Measurements from ENCODE around the gene LCN10. TPM values are rescaled to one million over a fixed set of nuclear protein-coding genes. Genes with fewer than 3 reads are reported as not detected.
"Not testable (repeated sequence)": the region's sequence is repeated elsewhere in the genome, so short reads cannot be mapped to it uniquely, and the experiment has no call there.

Gene LCN10
- total RNA-seq, 1 donor from 2014 or later: not detected

DNA sequence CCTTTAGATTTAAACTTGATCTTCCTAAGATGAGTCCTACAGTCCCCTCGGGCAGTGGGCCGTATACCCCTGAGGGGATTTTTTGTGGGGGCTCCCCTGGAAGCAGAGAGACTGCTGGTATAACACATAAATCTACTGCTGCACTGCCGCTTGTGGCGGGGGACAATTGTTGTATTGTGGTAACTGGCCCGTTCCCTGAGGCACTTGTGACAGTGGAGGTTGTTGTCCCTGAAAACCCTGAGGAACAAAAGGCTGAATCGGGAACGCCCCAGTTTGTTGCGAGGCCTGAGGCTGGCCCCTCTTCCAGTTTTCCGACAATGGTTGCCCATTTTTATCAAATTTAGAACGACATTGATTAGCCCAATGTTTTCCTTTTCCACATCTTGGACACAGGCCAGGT is 43.7 kb upstream of the LCN10 start:
- H3K36me3 ChIP-seq: no peaks in the 10 kb centered on the region
- no peak overlapping the region for H3K4me3 ChIP-seq
- H3K27me3 ChIP-seq: peaks cover 28% of the 10 kb centered on the region
- H4K20me1 ChIP-seq (ENCODE audit: low read depth): no peaks in the 10 kb centered on the region
- H3K27ac ChIP-seq: no peak overlapping the region
- Mint-ChIP-seq H3K27ac (no peak overlapping the region), H3K36me3 (no peaks in the 10 kb centered on the region), H3K4me3 (no peak overlapping the region), H3K4me1 (peaks cover 33% of the 10 kb centered on the region), H3K9me3 (no peaks in the 10 kb centered on the region), H3K27me3 (ENCODE audit: insufficient read depth, low read depth) (peaks cover 8% of the 10 kb centered on the region)
- no peaks in the 10 kb centered on the region for H3K79me2 ChIP-seq (ENCODE audit: low read depth)
- peaks cover 18% of the 10 kb centered on the region for H3K4me1 ChIP-seq
- no peak for DNase-seq (ENCODE audit: low spot score)
- H3K4me2 ChIP-seq: no peak overlapping the region
- TF ChIP-seq CTCF (IDR thresholded peaks at IDR 0.05): no peak
- TF ChIP-seq EZH2 (IDR thresholded peaks at IDR 0.05): no peak
- no peak for TF ChIP-seq EZH2phosphoT487 (IDR thresholded peaks at IDR 0.05)
- H2AFZ ChIP-seq (replicated peaks): no peak overlapping the region
- H3F3A ChIP-seq (ENCODE audit: low read depth): peaks cover 20% of the 10 kb centered on the region
- H3K9ac ChIP-seq: no peak overlapping the region
- H3K9me3 ChIP-seq (ENCODE audit: low read depth): no peaks in the 10 kb centered on the region

DNA sequence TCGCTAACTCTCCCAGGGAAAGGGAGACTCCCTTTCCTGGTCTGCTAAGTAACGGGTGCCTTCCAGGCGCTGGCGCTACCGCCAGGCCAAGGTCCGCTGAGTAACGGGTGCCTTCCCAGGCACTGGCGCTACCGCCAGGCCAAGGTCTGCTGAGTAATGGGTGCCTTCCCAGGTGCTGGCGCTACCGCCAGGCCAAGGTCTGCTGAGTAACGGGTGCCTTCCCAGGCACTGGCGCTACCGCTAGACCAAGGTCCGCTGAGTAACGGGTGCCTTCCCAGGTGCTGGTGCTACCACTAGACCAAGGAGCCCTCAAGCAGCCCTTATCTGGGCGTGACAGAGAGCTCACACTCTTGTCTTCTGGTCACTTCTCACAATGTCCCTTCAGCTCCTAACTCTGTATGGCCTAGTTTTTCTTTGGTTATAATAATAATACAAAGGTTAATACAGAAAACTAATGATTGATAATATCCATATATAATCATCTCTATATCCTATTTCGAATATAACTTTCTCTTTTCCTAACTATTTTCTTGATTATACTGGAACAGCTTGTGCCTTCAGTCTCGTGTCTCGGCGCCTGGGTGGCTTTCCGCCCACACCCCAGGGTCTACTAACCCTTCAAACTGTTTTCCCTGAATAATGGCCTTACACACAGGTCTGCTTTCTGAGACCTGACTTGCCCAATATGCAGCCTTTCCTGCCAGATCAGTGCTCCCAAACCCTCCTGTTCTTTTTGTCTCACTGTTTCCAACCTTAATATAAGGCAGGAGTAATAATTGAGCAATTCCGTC is 43.0 kb upstream of the LCN10 start:
- not testable (repeated sequence) for H3K36me3 ChIP-seq; H3K4me3 Mint-ChIP-seq; H3K4me3 ChIP-seq; H3K36me3 Mint-ChIP-seq; H3K79me2 ChIP-seq (ENCODE audit: low read depth); H4K20me1 ChIP-seq (ENCODE audit: low read depth); H3K9me3 ChIP-seq (ENCODE audit: low read depth); H3K9me3 Mint-ChIP-seq; DNase-seq (ENCODE audit: low spot score); H2AFZ ChIP-seq (replicated peaks); H3K27ac Mint-ChIP-seq; H3K9ac ChIP-seq; H3K4me2 ChIP-seq; H3K27ac ChIP-seq
- H3F3A ChIP-seq (ENCODE audit: low read depth): peaks cover 20% of the 10 kb centered on the region
- peaks cover 33% of the 10 kb centered on the region for H3K4me1 Mint-ChIP-seq
- H3K27me3 Mint-ChIP-seq (ENCODE audit: insufficient read depth, low read depth): peaks cover 11% of the 10 kb centered on the region
- H3K4me1 ChIP-seq: peaks cover 18% of the 10 kb centered on the region
- peaks cover 32% of the 10 kb centered on the region for H3K27me3 ChIP-seq

GRCh38 chr9:136784997-136785361 is 42.2 kb upstream of the LCN10 start:
- Mint-ChIP-seq H3K36me3 (no peaks in the 10 kb centered on the region), H3K27ac (no peak overlapping the region), H3K27me3 (ENCODE audit: insufficient read depth, low read depth) (peaks cover 16% of the 10 kb centered on the region), H3K4me1 (peaks cover 28% of the 10 kb centered on the region), H3K9me3 (no peaks in the 10 kb centered on the region), H3K4me3 (peak overlapping the region; percentile 51)
- Histone ChIP-seq H3K9me3 (ENCODE audit: low read depth) (no peaks in the 10 kb centered on the region), H3K27ac (no peak overlapping the region), H3K4me2 (no peak overlapping the region), H3K36me3 (no peaks in the 10 kb centered on the region), H3F3A (ENCODE audit: low read depth) (peaks cover 14% of the 10 kb centered on the region), H3K27me3 (peaks cover 34% of the 10 kb centered on the region), H2AFZ (replicated peaks) (no peak overlapping the region), H3K9ac (no peak overlapping the region), H3K4me3 (no peak overlapping the region), H4K20me1 (ENCODE audit: low read depth) (no peaks in the 10 kb centered on the region), H3K4me1 (peaks cover 12% of the 10 kb centered on the region), H3K79me2 (ENCODE audit: low read depth) (no peaks in the 10 kb centered on the region)
- DNase-seq (ENCODE audit: low spot score): no peak
- TF ChIP-seq EZH2 (IDR thresholded peaks at IDR 0.05): no peak
- no peak for TF ChIP-seq EZH2phosphoT487 (IDR thresholded peaks at IDR 0.05)
- TF ChIP-seq CTCF (IDR thresholded peaks at IDR 0.05): no peak

DNA sequence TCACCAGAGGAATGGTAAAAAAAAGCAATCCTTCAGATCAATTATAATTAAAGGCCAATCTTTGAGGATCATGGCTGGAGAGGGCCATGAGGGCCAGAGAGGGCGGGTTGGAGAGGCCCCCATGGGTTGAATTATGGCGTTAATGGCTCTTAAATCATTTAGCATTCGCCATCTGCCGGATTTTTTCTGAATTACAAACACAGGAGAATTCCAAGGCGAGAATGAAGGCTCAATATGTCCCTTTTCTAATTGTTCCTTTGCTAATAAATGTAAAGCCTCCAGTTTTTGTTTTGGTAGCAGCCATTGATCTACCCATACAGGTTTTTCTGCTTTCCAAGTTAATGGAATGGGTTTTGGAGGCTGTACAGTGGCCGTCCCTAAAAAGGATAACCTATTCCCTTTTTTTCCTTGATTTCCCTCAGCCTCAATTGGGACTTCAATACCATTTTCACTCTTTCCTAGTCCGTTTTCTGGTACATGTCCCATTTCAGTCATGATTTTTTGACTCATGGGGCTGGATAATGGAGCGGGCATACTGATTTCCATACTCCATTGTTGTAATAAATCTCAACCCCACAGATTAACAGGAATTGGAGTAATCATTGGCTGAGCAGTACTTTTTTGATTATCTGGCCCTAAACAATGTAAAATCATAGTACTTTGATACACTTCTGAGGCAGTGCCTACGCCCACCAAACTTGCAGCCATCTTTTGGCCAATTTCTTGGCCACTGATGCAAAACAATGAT is 41.7 kb upstream of the LCN10 start:
- Histone ChIP-seq H3F3A (ENCODE audit: low read depth) (peaks cover 9% of the 10 kb centered on the region), H3K36me3 (no peaks in the 10 kb centered on the region), H3K9ac (no peak overlapping the region), H3K27ac (no peak overlapping the region), H3K79me2 (ENCODE audit: low read depth) (no peaks in the 10 kb centered on the region), H4K20me1 (ENCODE audit: low read depth) (no peaks in the 10 kb centered on the region), H3K4me2 (no peak overlapping the region), H3K27me3 (peaks cover 40% of the 10 kb centered on the region), H3K4me3 (no peak overlapping the region), H2AFZ (replicated peaks) (no peak overlapping the region), H3K9me3 (ENCODE audit: low read depth) (no peaks in the 10 kb centered on the region), H3K4me1 (peaks cover 7% of the 10 kb centered on the region)
- Mint-ChIP-seq H3K36me3 (no peaks in the 10 kb centered on the region), H3K4me3 (peak overlapping the region; percentile 51), H3K4me1 (peaks cover 28% of the 10 kb centered on the region), H3K27me3 (ENCODE audit: insufficient read depth, low read depth) (peaks cover 15% of the 10 kb centered on the region), H3K27ac (no peak overlapping the region), H3K9me3 (peaks cover under 1% of the 10 kb centered on the region)
- TF ChIP-seq EZH2phosphoT487 (IDR thresholded peaks at IDR 0.05): no peak
- no peak for TF ChIP-seq EZH2 (IDR thresholded peaks at IDR 0.05)
- TF ChIP-seq CTCF (IDR thresholded peaks at IDR 0.05): peak; percentile 49
- DNase-seq (ENCODE audit: low spot score): peak; percentile 46
